Lower leg skin (tissue), 4 donors: ENCODE data around the gene COL4A3. TPM values are rescaled to one million over a fixed set of nuclear protein-coding genes. Genes with fewer than 3 reads are reported as not detected.
"Not testable (repeated sequence)": the region's sequence is repeated elsewhere in the genome, so short reads cannot be mapped to it uniquely, and the experiment has no call there.

Experiments
- DNase-seq, 2 donors: peaks; one replicate each; pipeline ENCODE4 v3.0.0-alpha.2; 2019; ENCODE audit warnings: low spot score in 2 of 2
- H3K4me3 ChIP-seq: fragments of 200-600 bp; sonication (generic); 2 replicates; pipeline ENCODE4 v1.5.1; 2017; ENCODE audit warnings: mild to moderate bottlenecking, low read depth; ENCODE audit not compliant: poor library complexity, severe bottlenecking
- CTCF ChIP-seq, 3 donors: fragments of 450-650 bp; IDR thresholded peaks; one replicate each; pipeline ENCODE4 v1.5.1; 2016; ENCODE audit warnings: antibody characterized with exemption in 3 of 3, mild to moderate bottlenecking in 3 of 3, moderate library complexity in 2 of 3
- POLR2A ChIP-seq, 2 donors: fragments of 450-650 bp; IDR thresholded peaks; one replicate each; pipeline ENCODE4 v1.6.1; 2016 to 2017; ENCODE audit warnings: antibody characterized with exemption in 2 of 2, mild to moderate bottlenecking in 1 of 2, moderate library complexity in 1 of 2
- WGBS, 2 donors: methylation state at CpG; one replicate each; pipeline ENCODE4 v1.1.5; 2018; 5-methylcytosine and 5-hydroxymethylcytosine counted together
- intact Hi-C: fragments of 100-400 bp; cut with DNase I; formaldehyde crosslinking; loops from one replicate; pipeline ENCODE4 v1.15.0; 2023; ENCODE audit warnings: low total_unique reads
- total RNA-seq, 4 donors: library from RNA; depleted of rRNA; stranded (reverse); fragments of >200 nt; gene quantifications; one replicate each; pipeline ENCODE4 v1.1.0, GENCODE V29; 2016

Gene COL4A3
- total RNA-seq, 4 donors from 2014 or later = 0.08 to 0.56 (median 0.24) TPM

GRCh38 chr2:227160164-227160563, 4.3 kb upstream of the COL4A3 start:
- no peak for TF ChIP-seq POLR2A (IDR thresholded peaks at IDR 0.05)
- no peak for TF ChIP-seq CTCF (IDR thresholded peaks at IDR 0.05)
- intact Hi-C loops = no loop called here
- no peak overlapping the region for H3K4me3 ChIP-seq
- DNase-seq = no peak
- WGBS, 2 donors = 74 to 75% methylated on average over 2 of the region's 2 CpGs

GRCh38 chr2:227161947-227162346, 2.5 kb upstream of the COL4A3 start:
- intact Hi-C loops = no loop called here
- no peak overlapping the region for H3K4me3 ChIP-seq
- no peak for TF ChIP-seq POLR2A (IDR thresholded peaks at IDR 0.05)
- no peak for TF ChIP-seq CTCF (IDR thresholded peaks at IDR 0.05)
- no peak for DNase-seq

- TF ChIP-seq POLR2A (IDR thresholded peaks at IDR 0.05) (no peak), CTCF (IDR thresholded peaks at IDR 0.05) (no peak)
- intact Hi-C loops = no loop called here
- DNase-seq = no peak
- peak overlapping the region; percentile 23 for H3K4me3 ChIP-seq
- WGBS, 2 donors = 1 to 2% methylated on average over 16 to 20 of the region's 20 CpGs
Measured at GRCh38 chr2:227163485-227163997, 883 bp upstream of the COL4A3 start.

GRCh38 chr2:227164763-227165291, 403 bp downstream of the COL4A3 start:
- peak overlapping the region; percentile 23 for H3K4me3 ChIP-seq
- WGBS, 2 donors = 2% methylated on average over 25 to 37 of the region's 38 CpGs
- intact Hi-C loops = no loop called here
- no peak for DNase-seq
- TF ChIP-seq POLR2A (IDR thresholded peaks at IDR 0.05) (no peak), CTCF (IDR thresholded peaks at IDR 0.05) (no peak)

GRCh38 chr2:227171779-227172178, 7.4 kb downstream of the COL4A3 start:
- not testable (repeated sequence) for DNase-seq
- WGBS, 2 donors = 90 to 92% methylated on average over 11 of the region's 11 CpGs

GRCh38 chr2:227177592-227178336, 13.3 kb downstream of the COL4A3 start:
- no peak for DNase-seq
- H3K4me3 ChIP-seq = no peak overlapping the region
- 93 to 95% methylated on average over 12 of the region's 12 CpGs for WGBS, 2 donors
- intact Hi-C loops = no loop called here
- no peak for TF ChIP-seq CTCF (IDR thresholded peaks at IDR 0.05)
- TF ChIP-seq POLR2A (IDR thresholded peaks at IDR 0.05) = no peak

More at GRCh38 chr2:227171779-227172178, 7.4 kb downstream of the COL4A3 start:
- intact Hi-C loops, H3K4me3 ChIP-seq: not testable (repeated sequence)
